Activated CD4-positive, CD25-positive, alpha-beta regulatory T cell (primary cell): Measurements from ENCODE around the gene TECPR2.
A peak's percentile ranks its signal among the peaks of the same experiment; 100 is the strongest.
"Not testable (repeated sequence)": the region's sequence is repeated elsewhere in the genome, so short reads cannot be mapped to it uniquely, and the experiment has no call there.

Source experiments
- DNase-seq, 4 experiments: peaks; one replicate each; lab custom pipeline; 2025; lab: John Stamatoyannopoulos, UW

TECPR2 gene

GRCh38 chr14:102333795-102334705 lies 28.7 kb upstream of the TECPR2 start:
- no peak for DNase-seq

- no peak for DNase-seq
Observed at GRCh38 chr14:102335163-102335562, 27.6 kb upstream of the TECPR2 start.

GRCh38 chr14:102338724-102339123 lies 24.0 kb upstream of the TECPR2 start:
- DNase-seq, result no peak

GRCh38 chr14:102341566-102341965 lies 21.2 kb upstream of the TECPR2 start:
- no peak for DNase-seq

- DNase-seq, result no peak
Observed at GRCh38 chr14:102342238-102342637, 20.5 kb upstream of the TECPR2 start.

GRCh38 chr14:102344084-102344483 lies 18.7 kb upstream of the TECPR2 start:
- no peak for DNase-seq

- no peak for DNase-seq
Observed at GRCh38 chr14:102344485-102344884, 18.3 kb upstream of the TECPR2 start.

- DNase-seq, result no peak
Observed at GRCh38 chr14:102345232-102345631, 17.5 kb upstream of the TECPR2 start.

- no peak for DNase-seq
Observed at GRCh38 chr14:102346645-102347044, 16.1 kb upstream of the TECPR2 start.

- no peak for DNase-seq
Observed at GRCh38 chr14:102348376-102348775, 14.4 kb upstream of the TECPR2 start.

- no peak for DNase-seq
Observed at GRCh38 chr14:102351023-102351422, 11.7 kb upstream of the TECPR2 start.

GRCh38 chr14:102351593-102351992 lies 11.1 kb upstream of the TECPR2 start:
- not testable (repeated sequence) for DNase-seq

- no peak for DNase-seq
Observed at GRCh38 chr14:102352213-102352612, 10.5 kb upstream of the TECPR2 start.

- DNase-seq, result no peak
Observed at GRCh38 chr14:102353126-102353619, 9.6 kb upstream of the TECPR2 start.

GRCh38 chr14:102356280-102356679 lies 6.5 kb upstream of the TECPR2 start:
- DNase-seq, result no peak

GRCh38 chr14:102359341-102359740 lies 3.4 kb upstream of the TECPR2 start:
- DNase-seq, result no peak

- no peak for DNase-seq
Observed at GRCh38 chr14:102360388-102360787, 2.4 kb upstream of the TECPR2 start.

GRCh38 chr14:102362084-102362483 lies 657 bp upstream of the TECPR2 start:
- DNase-seq, result peak in 1 of 4 experiments; percentile 34

- DNase-seq, result no peak
Observed at GRCh38 chr14:102363182-102363943, 622 bp downstream of the TECPR2 start.

GRCh38 chr14:102370305-102370809 lies 7.6 kb downstream of the TECPR2 start:
- DNase-seq, result no peak

- no peak for DNase-seq
Observed at GRCh38 chr14:102371361-102371760, 8.6 kb downstream of the TECPR2 start.

GRCh38 chr14:102373110-102373509 lies 10.4 kb downstream of the TECPR2 start:
- no peak for DNase-seq

GRCh38 chr14:102374264-102374663 lies 11.5 kb downstream of the TECPR2 start:
- no peak for DNase-seq
